CD14-positive monocyte (primary cell): ENCODE measurements around the gene PPP6R3. TPM values are rescaled to one million over a fixed set of nuclear protein-coding genes. Genes with fewer than 3 reads are reported as not detected.

Experiments
- DNase-seq, 3 donors: peaks; one replicate each; pipeline ENCODE4 v3.0.0-alpha.2; 2011 to 2022
- H2AFZ ChIP-seq: 2 replicates; pipeline ENCODE4 v1.6.0; 2012; ENCODE audit warnings: mild to moderate bottlenecking, low read depth, low read length, inconsistent platforms; ENCODE audit not compliant: insufficient read depth, poor library complexity, severe bottlenecking
- H3K27ac ChIP-seq, 2 donors: 1 replicate in 1 of 2; 2 replicates in 1 of 2; pipeline ENCODE4 v1.5.1; 2012 to 2013; ENCODE audit warnings: low read length in 2 of 2, control low read depth in 1 of 2, inconsistent platforms in 1 of 2, low read depth in 1 of 2, mild to moderate bottlenecking in 1 of 2
- H3K27me3 ChIP-seq, 2 donors: one replicate each; pipeline versions ENCODE4 v1.6.0 to v1.6.1; 2011 to 2013; ENCODE audit warnings: low read length in 2 of 2; ENCODE audit not compliant: control insufficient read depth in 2 of 2, insufficient read depth in 2 of 2
- H3K36me3 ChIP-seq, 2 donors: replicated peaks in 1 of 2; 1 replicate in 1 of 2; 2 replicates in 1 of 2; pipeline versions ENCODE4 v1.5.1 to v1.6.1; 2012 to 2013; ENCODE audit warnings: low read length in 2 of 2, control low read depth in 1 of 2, inconsistent platforms in 1 of 2, mild to moderate bottlenecking in 1 of 2; ENCODE audit not compliant: insufficient read depth in 2 of 2, control insufficient read depth in 1 of 2
- H3K4me1 ChIP-seq, 2 donors: 1 replicate in 1 of 2; 2 replicates in 1 of 2; pipeline versions ENCODE4 v1.5.1 to v1.6.1; 2012 to 2013; ENCODE audit warnings: low read length in 2 of 2, control low read depth in 1 of 2, inconsistent platforms in 1 of 2, mild to moderate bottlenecking in 1 of 2, moderate library complexity in 1 of 2; ENCODE audit not compliant: insufficient read depth in 2 of 2, control insufficient read depth in 1 of 2
- H3K4me2 ChIP-seq: replicated peaks from 2 replicates; pipeline ENCODE3; 2012; ENCODE audit warnings: low read length, moderate library complexity, mild to moderate bottlenecking; ENCODE audit not compliant: poor library complexity, severe bottlenecking; ENCODE audit errors: extremely low read depth
- H3K4me3 ChIP-seq, 3 experiments: fragments of 200-600 bp in 1 of 3; sonication (generic) in 1 of 3; replicated peaks in 1 of 3; 1 replicate in 2 of 3; 2 replicates in 1 of 3; pipeline ENCODE4 v1.5.1; 2011 to 2013; ENCODE audit warnings: low read length in 3 of 3, mild to moderate bottlenecking in 3 of 3, control low read depth in 2 of 3, low read depth in 2 of 3, inconsistent platforms in 1 of 3, moderate library complexity in 1 of 3
- H3K79me2 ChIP-seq: 2 replicates; pipeline ENCODE4 v1.6.0; 2012; ENCODE audit warnings: mild to moderate bottlenecking, control low read depth, inconsistent platforms, low read length, moderate library complexity; ENCODE audit not compliant: insufficient read depth
- H3K9ac ChIP-seq: 2 replicates; pipeline ENCODE4 v1.6.0; 2017; ENCODE audit warnings: low read length, mild to moderate bottlenecking; ENCODE audit not compliant: insufficient read depth, poor library complexity, severe bottlenecking
- H3K9me3 ChIP-seq, 2 donors: replicated peaks in 1 of 2; 1 replicate in 1 of 2; 2 replicates in 1 of 2; pipeline versions ENCODE4 v1.5.1 to v1.6.1; 2012 to 2013; ENCODE audit warnings: low read length in 2 of 2, control low read depth in 1 of 2; ENCODE audit not compliant: control insufficient read depth in 1 of 2, insufficient read depth in 1 of 2
- H4K20me1 ChIP-seq: 2 replicates; pipeline ENCODE4 v1.6.0; 2012; ENCODE audit warnings: mild to moderate bottlenecking, low read length, control low read depth, moderate library complexity; ENCODE audit not compliant: insufficient read depth
- H3K27ac Mint-ChIP-seq, 7 donors: one replicate each; pipeline ENCODE4 v1.8.0; 2020; ENCODE audit warnings: mild to moderate bottlenecking in 7 of 7, mixed read lengths in 7 of 7, moderate library complexity in 6 of 7, inconsistent platforms in 2 of 7
- H3K27me3 Mint-ChIP-seq, 3 donors: one replicate each; pipeline ENCODE4 v1.8.0; 2021 to 2022; ENCODE audit warnings: low read depth in 3 of 3, mild to moderate bottlenecking in 3 of 3, mixed read lengths in 3 of 3, moderate library complexity in 3 of 3, inconsistent platforms in 1 of 3
- H3K36me3 Mint-ChIP-seq, 2 donors: one replicate each; pipeline ENCODE4 v1.8.0; 2020; ENCODE audit warnings: mixed read lengths in 2 of 2, inconsistent platforms in 1 of 2, mild to moderate bottlenecking in 1 of 2
- H3K4me1 Mint-ChIP-seq: one replicate; pipeline ENCODE4 v1.8.0; 2020; ENCODE audit warnings: mild to moderate bottlenecking, mixed read lengths
- H3K4me3 Mint-ChIP-seq, 2 donors: one replicate each; pipeline ENCODE4 v1.8.0; 2020; ENCODE audit warnings: mild to moderate bottlenecking in 2 of 2, mixed read lengths in 2 of 2, moderate library complexity in 1 of 2
- H3K9me3 Mint-ChIP-seq, 7 donors: one replicate each; pipeline ENCODE4 v1.8.0; 2020 to 2022; ENCODE audit warnings: mixed read lengths in 7 of 7, mild to moderate bottlenecking in 6 of 7, moderate library complexity in 6 of 7, inconsistent platforms in 2 of 7
- WGBS: methylation state at CpG from one replicate; pipeline ENCODE4 v1.1.5; 2013; ENCODE audit warnings: missing lambda C conversion rate; ENCODE audit not compliant: insufficient coverage; 5-methylcytosine and 5-hydroxymethylcytosine counted together
- intact Hi-C, 2 donors: fragments of 100-400 bp; cut with micrococcal nuclease; formaldehyde crosslinking; loops; one replicate each; pipeline versions ENCODE4 v1.15.0 to v1.15.1; 2023
- polyA plus RNA-seq, 3 donors: library from polyadenylated mRNA; depleted of rRNA in 1 of 3; unstranded in 2 of 3; stranded (reverse) in 1 of 3; fragments of 300-500 nt in 2 of 3; fragments of >200 nt in 1 of 3; fragmentation: Illumina TruSeq in 2 of 3; gene quantifications; 1 replicate in 2 of 3; 2 replicates in 1 of 3; pipeline ENCODE4 v1.2.3, GENCODE V29; 2012 to 2021
- TF ChIP-seq, protein P1 (sequence below): fragments of 200-600 bp; IDR thresholded peaks from one replicate; pipeline ENCODE4 v1.8.0; 2022; ENCODE audit warnings: antibody characterized with exemption, mild to moderate bottlenecking

PPP6R3 gene
- polyA plus RNA-seq, 3 donors: 22.9 to 39.4 (median 38.1) TPM

- Mint-ChIP-seq H3K9me3 (peaks cover 0 to under 1% (median 0%) of the 10 kb centered on the region in 7 donors), H3K27me3 (no peaks in the 10 kb centered on the region), H3K4me3 (no peak overlapping the region), H3K27ac (no peak overlapping the region), H3K36me3 (peaks cover 36 to 63% of the 10 kb centered on the region in 2 donors), H3K4me1 (peaks cover 33% of the 10 kb centered on the region)
- TF ChIP-seq, protein P1, sequence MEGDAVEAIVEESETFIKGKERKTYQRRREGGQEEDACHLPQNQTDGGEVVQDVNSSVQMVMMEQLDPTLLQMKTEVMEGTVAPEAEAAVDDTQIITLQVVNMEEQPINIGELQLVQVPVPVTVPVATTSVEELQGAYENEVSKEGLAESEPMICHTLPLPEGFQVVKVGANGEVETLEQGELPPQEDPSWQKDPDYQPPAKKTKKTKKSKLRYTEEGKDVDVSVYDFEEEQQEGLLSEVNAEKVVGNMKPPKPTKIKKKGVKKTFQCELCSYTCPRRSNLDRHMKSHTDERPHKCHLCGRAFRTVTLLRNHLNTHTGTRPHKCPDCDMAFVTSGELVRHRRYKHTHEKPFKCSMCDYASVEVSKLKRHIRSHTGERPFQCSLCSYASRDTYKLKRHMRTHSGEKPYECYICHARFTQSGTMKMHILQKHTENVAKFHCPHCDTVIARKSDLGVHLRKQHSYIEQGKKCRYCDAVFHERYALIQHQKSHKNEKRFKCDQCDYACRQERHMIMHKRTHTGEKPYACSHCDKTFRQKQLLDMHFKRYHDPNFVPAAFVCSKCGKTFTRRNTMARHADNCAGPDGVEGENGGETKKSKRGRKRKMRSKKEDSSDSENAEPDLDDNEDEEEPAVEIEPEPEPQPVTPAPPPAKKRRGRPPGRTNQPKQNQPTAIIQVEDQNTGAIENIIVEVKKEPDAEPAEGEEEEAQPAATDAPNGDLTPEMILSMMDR: no peak
- Histone ChIP-seq H3K27me3 (no peaks in the 10 kb centered on the region), H2AFZ (no peak overlapping the region), H3K36me3 (peaks cover 25 to 81% of the 10 kb centered on the region in 2 donors), H3K9ac (no peak overlapping the region), H3K79me2 (peaks cover 97% of the 10 kb centered on the region), H3K4me2 (no peak overlapping the region), H3K4me1 (peaks cover 15 to 23% of the 10 kb centered on the region in 2 donors), H3K9me3 (no peaks in the 10 kb centered on the region), H3K4me3 (no peak overlapping the region), H4K20me1 (peaks cover 97% of the 10 kb centered on the region), H3K27ac (peak overlapping the region in 1 of 2 donors; percentile 1)
- intact Hi-C loops: no loop called here
- DNase-seq: no peak
- WGBS: 92% methylated on average over 3 of the region's 5 CpGs
These were observed 72.3 kb downstream of the PPP6R3 start for GRCh38 chr11:68532727-68533369.

DNA sequence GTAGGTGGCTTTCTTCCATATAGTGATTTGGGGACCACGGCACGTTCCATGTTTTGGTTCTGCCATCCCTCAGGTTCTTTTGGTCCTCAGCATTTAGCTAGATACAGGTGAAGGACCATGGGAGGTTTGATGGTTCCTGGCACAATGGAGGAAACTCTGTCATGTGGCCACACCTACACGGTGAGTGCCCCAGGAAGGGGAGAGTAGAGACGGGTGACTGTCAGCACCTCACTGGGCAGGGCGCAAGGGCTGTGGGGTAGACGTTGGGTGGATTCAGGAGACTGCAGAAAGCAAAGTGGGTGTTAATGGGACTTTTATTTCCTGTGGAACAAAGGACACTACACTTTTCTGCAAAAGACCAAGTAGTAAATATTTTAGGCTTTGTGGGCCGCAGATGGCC lies 73.4 kb downstream of the PPP6R3 start:
- Histone ChIP-seq H3K9me3 (no peaks in the 10 kb centered on the region), H3K4me1 (peaks cover 6 to 13% of the 10 kb centered on the region in 2 donors), H3K4me2 (no peak overlapping the region), H3K27me3 (no peaks in the 10 kb centered on the region), H4K20me1 (peaks cover 98% of the 10 kb centered on the region), H2AFZ (no peak overlapping the region), H3K9ac (no peak overlapping the region), H3K4me3 (no peak overlapping the region), H3K27ac (peak overlapping the region in 1 of 2 donors; percentile 42), H3K36me3 (peaks cover 30 to 83% of the 10 kb centered on the region in 2 donors), H3K79me2 (peaks cover 93% of the 10 kb centered on the region)
- no peak overlapping the region for H3K4me3 Mint-ChIP-seq
- peaks cover 41 to 65% of the 10 kb centered on the region in 2 donors for H3K36me3 Mint-ChIP-seq
- 75% methylated on average over 6 of the region's 7 CpGs for WGBS
- H3K27ac Mint-ChIP-seq: peak overlapping the region in 3 of 7 donors; percentile 47 to 83 (median 59)
- H3K4me1 Mint-ChIP-seq: peaks cover 22% of the 10 kb centered on the region
- H3K27me3 Mint-ChIP-seq: no peaks in the 10 kb centered on the region
- no peak for DNase-seq
- intact Hi-C loops: no loop called here
- H3K9me3 Mint-ChIP-seq: no peaks in the 10 kb centered on the region
- TF ChIP-seq, protein P1: no peak
